OCI-LY3 (cell line): Measurements from ENCODE around the gene ARMC12.

Experiments
- H2AFZ ChIP-seq: fragments of 200-600, 300-600 bp; shearing (Covaris generic); 2 replicates; pipeline ENCODE4 v1.6.0; 2014; ENCODE audit warnings: antibody characterized with exemption, low read depth, low read length
- H3K27ac ChIP-seq: fragments of 200-600, 300-600 bp; sonication (generic); 2 replicates; pipeline ENCODE4 v1.5.1; 2014; ENCODE audit warnings: mild to moderate bottlenecking, low read length, moderate library complexity, mixed read lengths
- H3K27me3 ChIP-seq: fragments of 200-600, 300-600 bp; sonication (generic); 2 replicates; pipeline ENCODE4 v1.6.1; 2014; ENCODE audit warnings: low read depth, low read length, mixed read lengths
- H3K36me3 ChIP-seq: fragments of 200-600, 300-600 bp; sonication (generic); replicated peaks from 2 replicates; pipeline ENCODE3; 2014; ENCODE audit warnings: low read depth, low read length, mixed read lengths
- H3K4me1 ChIP-seq: fragments of 300-600, 200-600 bp; sonication (generic); 2 replicates; pipeline ENCODE4 v1.6.1; 2014; ENCODE audit warnings: low read length, mixed read lengths
- H3K4me2 ChIP-seq: fragments of 200-600, 300-600 bp; sonication (generic); 2 replicates; pipeline ENCODE4 v1.6.1; 2014; ENCODE audit warnings: low read length, mixed read lengths
- H3K4me3 ChIP-seq: fragments of 300-600, 200-600 bp; sonication (generic); 2 replicates; pipeline ENCODE4 v1.5.1; 2014; ENCODE audit warnings: antibody characterized with exemption, mild to moderate bottlenecking, low read length, moderate library complexity
- H3K79me2 ChIP-seq: fragments of 300-600, 200-600 bp; shearing (Covaris generic); 2 replicates; pipeline ENCODE4 v1.6.1; 2014; ENCODE audit warnings: mild to moderate bottlenecking, low read length, mixed read lengths
- H3K9ac ChIP-seq: fragments of 300-600, 200-600 bp; shearing (Covaris generic); 2 replicates; pipeline ENCODE4 v1.6.0; 2014; ENCODE audit warnings: mild to moderate bottlenecking, low read length, moderate library complexity
- H3K9me3 ChIP-seq: fragments of 200-600, 300-600 bp; shearing (Covaris generic); 2 replicates; pipeline ENCODE4 v1.6.1; 2014; ENCODE audit warnings: low read length, mixed read lengths; ENCODE audit not compliant: insufficient read depth
- H4K20me1 ChIP-seq: fragments of 200-600, 300-600 bp; sonication (generic); 2 replicates; pipeline ENCODE4 v1.6.1; 2016; ENCODE audit warnings: low read length, mixed read lengths; ENCODE audit not compliant: insufficient read depth
- CTCF ChIP-seq: fragments of 200-600, 300-600 bp; sonication (generic); IDR thresholded peaks from 2 replicates; pipeline ENCODE4 v1.5.1; 2014; ENCODE audit warnings: antibody characterized with exemption, low read length, low read depth
- EZH2phosphoT487 ChIP-seq: fragments of 200-600 bp; shearing (Covaris generic); IDR thresholded peaks from 2 replicates; pipeline ENCODE4 v1.6.1; 2018; ENCODE audit warnings: antibody characterized with exemption, mixed run types, low read depth

Gene ARMC12

GRCh38 chr6:35777356-35778102 is 40.7 kb downstream of the ARMC12 start:
- no peaks in the 10 kb centered on the region for H3K36me3 ChIP-seq

GRCh38 chr6:35778437-35778836 is 41.6 kb downstream of the ARMC12 start:
- Histone ChIP-seq H3K27ac (no peak overlapping the region), H2AFZ (no peak overlapping the region), H4K20me1 (no peaks in the 10 kb centered on the region), H3K4me2 (no peak overlapping the region), H3K79me2 (no peaks in the 10 kb centered on the region), H3K9ac (no peak overlapping the region), H3K36me3 (no peaks in the 10 kb centered on the region), H3K27me3 (no peaks in the 10 kb centered on the region), H3K4me1 (peaks cover 10% of the 10 kb centered on the region), H3K4me3 (no peak overlapping the region), H3K9me3 (no peaks in the 10 kb centered on the region)
- TF ChIP-seq CTCF = no peak
- no peak for TF ChIP-seq EZH2phosphoT487

More at GRCh38 chr6:35777356-35778102, 40.7 kb downstream of the ARMC12 start:
- H3K9ac ChIP-seq = no peak overlapping the region
- no peaks in the 10 kb centered on the region for H4K20me1 ChIP-seq
- no peaks in the 10 kb centered on the region for H3K79me2 ChIP-seq
- H3K9me3 ChIP-seq = no peaks in the 10 kb centered on the region
- H3K4me1 ChIP-seq = peaks cover 10% of the 10 kb centered on the region
- H3K4me2 ChIP-seq = no peak overlapping the region
- H2AFZ ChIP-seq = no peak overlapping the region
- no peak overlapping the region for H3K27ac ChIP-seq
- TF ChIP-seq EZH2phosphoT487 = no peak
- TF ChIP-seq CTCF = no peak
- no peaks in the 10 kb centered on the region for H3K27me3 ChIP-seq
- H3K4me3 ChIP-seq = no peak overlapping the region

- Histone ChIP-seq H3K4me1 (peaks cover 3% of the 10 kb centered on the region), H3K9me3 (no peaks in the 10 kb centered on the region), H3K27ac (no peak within 1 kb of the TSS), H3K4me3 (no peak within 1 kb of the TSS), H2AFZ (no peak within 1 kb of the TSS), H4K20me1 (no peaks in the 10 kb centered on the region), H3K79me2 (no peaks in the 10 kb centered on the region), H3K27me3 (no peaks in the 10 kb centered on the region), H3K36me3 (no peaks in the 10 kb centered on the region), H3K9ac (no peak within 1 kb of the TSS), H3K4me2 (no peak within 1 kb of the TSS)
- TF ChIP-seq EZH2phosphoT487 (no peak), CTCF (no peak)
Measured at GRCh38 chr6:35780719-35781118, 43.9 kb downstream of the ARMC12 start, which contains the start of gene CLPSL1. Gene CLPSL1, plus strand, starts transcription at chr6:35781019. Its CDS starts 92 bp downstream, at chr6:35781111.

GRCh38 chr6:35781290-35781689 is 44.5 kb downstream of the ARMC12 start:
- Histone ChIP-seq H3K9me3 (no peaks in the 10 kb centered on the region), H3K4me1 (no peaks in the 10 kb centered on the region), H3K4me3 (no peak overlapping the region), H4K20me1 (no peaks in the 10 kb centered on the region), H3K36me3 (no peaks in the 10 kb centered on the region), H3K27me3 (0 out of 2 replicates have a peak, but pooled peaks cover under 1% of the 10 kb centered on the region), H3K4me2 (no peak overlapping the region), H3K9ac (no peak overlapping the region), H3K79me2 (no peaks in the 10 kb centered on the region), H2AFZ (no peak overlapping the region), H3K27ac (no peak overlapping the region)
- TF ChIP-seq CTCF = no peak
- no peak for TF ChIP-seq EZH2phosphoT487
